NCI-H510A treated with DMSO at 0.1 percent for 48 hours (cell line): ENCODE measurements around the gene MTOR.
"Not testable (repeated sequence)": the region's sequence is repeated elsewhere in the genome, so short reads cannot be mapped to it uniquely, and the experiment has no call there.

ENCODE experiments used
- DNase-seq: peaks from one replicate; lab custom pipeline; 2025; lab: John Stamatoyannopoulos, UW

The MTOR gene

DNA sequence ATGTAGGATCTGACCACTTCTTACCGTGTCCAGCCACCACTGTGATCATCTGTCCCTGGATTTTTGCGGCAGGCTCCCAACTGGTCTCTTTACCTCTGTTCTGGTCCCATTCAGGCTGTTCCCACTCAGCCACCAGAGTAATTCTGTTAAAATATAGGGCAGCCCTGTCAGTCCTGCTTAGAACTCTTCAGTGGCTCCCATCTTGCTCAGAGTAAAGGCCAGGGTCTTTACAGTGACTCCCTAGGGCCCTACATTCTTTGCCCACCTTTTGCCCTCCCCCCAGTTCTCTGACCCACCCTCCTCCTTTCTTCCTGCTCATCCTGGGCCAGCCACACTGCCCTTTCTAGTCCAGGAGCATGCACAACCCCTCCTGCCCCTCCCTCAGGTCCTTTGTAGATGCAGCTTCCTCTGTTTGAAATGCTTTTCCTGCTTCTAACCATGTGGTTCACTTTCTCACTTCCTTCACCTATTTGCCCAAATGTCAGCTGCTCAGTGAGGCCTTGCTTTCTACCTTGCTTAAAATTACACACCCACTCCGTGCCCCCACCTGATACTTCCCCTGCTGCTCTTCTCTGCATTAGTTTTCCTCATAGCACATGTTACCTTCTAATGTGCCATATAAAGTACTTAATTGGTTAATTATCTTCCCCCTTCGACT lies 18.5 kb upstream of the MTOR start:
- DNase-seq, result no peak

DNA sequence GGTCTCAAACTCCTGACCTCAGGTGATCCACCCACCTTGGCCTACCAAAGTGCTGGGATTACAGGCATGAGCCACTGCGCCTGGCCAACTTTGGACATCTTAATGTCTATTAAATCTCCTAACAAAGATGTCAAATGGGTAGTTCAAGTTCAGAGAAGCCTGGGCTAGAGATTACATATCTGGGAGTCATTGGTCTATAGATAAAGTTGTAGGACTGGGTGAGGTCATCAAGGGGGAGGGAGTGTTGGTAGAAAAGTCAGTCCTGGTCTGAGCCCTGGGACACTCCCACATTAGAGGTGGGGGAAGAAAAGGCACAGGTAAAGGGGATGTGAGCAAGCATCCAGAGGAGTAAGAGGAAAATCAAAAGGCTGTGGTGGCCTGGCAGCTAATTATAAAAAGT lies 17.3 kb upstream of the MTOR start:
- DNase-seq, result no peak

DNA sequence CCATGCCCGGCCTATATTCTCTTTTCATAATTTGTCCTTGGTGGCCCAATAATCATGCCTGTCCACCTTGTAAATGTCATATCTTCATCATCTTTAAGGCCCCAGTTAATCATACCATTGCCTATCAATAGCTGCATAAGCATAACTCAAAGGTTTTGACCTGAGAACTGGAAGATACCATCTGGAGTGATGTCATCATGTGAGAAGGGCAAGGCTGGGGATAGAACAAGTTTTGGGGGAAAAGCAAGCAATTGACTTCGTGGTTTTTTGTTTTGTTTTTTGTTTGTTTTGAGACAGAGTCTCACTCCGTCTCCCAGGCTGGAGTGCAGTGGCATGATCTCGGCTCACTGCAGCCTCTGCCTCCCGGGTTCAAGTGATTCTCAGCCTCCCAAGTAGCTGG lies 16.8 kb upstream of the MTOR start:
- no peak for DNase-seq

DNA sequence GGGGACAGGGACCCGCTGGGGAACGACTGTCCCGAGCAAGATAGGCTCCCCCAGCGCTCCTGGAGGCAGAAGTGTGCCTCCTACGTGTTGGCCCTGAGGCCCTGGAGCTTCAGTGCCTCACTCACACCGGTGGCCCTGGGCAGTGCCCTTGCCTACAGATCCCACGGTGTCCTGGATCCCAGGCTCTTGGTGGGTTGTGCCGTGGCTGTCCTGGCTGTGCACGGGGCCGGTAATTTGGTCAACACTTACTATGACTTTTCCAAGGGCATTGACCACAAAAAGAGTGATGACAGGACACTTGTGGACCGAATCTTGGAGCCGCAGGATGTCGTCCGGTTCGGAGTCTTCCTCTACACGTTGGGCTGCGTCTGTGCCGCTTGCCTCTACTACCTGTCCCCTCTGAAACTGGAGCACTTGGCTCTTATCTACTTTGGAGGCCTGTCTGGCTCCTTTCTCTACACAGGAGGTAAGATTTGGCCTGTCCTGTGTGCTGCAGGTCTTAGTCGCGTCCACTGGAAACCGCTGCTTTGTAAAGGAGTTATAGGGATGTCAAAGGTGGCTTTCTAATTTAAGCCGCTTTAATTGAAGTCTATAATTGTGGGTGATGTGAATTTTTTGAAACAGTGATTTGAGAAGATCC lies 11.4 kb upstream of the MTOR start:
- peak; percentile 88 for DNase-seq

DNA sequence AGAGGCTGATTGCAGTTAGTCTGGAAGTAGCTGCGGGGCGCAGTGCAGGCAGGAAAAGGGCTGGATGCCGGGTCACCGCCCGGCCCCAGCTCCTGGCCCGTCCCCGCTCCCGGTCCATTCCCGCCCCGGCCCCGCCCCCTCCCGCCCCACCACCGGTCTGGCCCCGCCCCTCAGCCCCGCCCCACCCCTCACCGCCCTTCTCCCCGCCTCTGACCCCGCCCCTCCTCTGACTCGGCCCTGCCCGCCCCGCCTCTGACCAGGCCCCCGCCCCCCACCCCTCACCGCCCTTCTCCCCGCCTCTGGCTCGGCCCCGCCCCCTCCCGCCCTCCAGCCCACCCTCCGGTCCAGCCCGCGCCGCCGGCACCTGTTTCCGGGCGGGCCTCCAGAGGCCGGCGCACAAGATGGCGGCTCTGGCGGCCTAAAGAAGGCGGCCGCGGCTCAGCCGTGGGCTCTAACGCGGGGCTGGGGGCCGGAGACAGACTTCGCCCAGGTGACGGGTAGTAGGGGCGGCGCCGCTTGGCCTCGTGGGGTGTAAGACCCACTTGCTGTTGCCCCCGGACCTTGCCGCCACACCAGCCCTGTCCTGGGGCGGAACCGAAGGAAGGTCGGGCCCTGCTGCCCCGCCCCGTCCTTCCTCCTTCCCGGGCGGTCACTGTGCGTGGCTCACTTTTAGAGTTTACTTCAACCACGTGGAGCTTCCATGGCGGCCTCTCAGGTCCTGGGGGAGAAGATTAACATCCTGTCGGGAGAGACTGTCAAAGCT lies 10.7 kb upstream of the MTOR start, which contains the start of gene UBIAD1:
UBIAD1 (plus strand) TSS at position 367 of the 763 bp plus-strand sequence; CDS start at position 701, 334 bp downstream.
- DNase-seq, result peak; percentile 97

DNA sequence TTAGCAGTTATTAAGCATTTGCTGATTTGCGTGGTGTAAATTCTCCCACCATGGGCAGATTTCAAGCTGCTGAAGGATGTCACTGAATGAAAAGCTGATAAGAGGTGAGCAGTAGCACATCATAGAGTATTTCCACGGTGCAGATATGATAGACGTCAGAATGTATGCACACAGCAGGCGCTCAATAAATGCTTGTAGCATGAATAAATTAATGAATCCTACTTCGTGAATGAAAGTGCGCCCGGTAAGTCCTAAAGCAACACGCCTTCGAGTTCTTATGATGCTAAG lies 10.1 kb upstream of the MTOR start:
- no peak for DNase-seq

DNA sequence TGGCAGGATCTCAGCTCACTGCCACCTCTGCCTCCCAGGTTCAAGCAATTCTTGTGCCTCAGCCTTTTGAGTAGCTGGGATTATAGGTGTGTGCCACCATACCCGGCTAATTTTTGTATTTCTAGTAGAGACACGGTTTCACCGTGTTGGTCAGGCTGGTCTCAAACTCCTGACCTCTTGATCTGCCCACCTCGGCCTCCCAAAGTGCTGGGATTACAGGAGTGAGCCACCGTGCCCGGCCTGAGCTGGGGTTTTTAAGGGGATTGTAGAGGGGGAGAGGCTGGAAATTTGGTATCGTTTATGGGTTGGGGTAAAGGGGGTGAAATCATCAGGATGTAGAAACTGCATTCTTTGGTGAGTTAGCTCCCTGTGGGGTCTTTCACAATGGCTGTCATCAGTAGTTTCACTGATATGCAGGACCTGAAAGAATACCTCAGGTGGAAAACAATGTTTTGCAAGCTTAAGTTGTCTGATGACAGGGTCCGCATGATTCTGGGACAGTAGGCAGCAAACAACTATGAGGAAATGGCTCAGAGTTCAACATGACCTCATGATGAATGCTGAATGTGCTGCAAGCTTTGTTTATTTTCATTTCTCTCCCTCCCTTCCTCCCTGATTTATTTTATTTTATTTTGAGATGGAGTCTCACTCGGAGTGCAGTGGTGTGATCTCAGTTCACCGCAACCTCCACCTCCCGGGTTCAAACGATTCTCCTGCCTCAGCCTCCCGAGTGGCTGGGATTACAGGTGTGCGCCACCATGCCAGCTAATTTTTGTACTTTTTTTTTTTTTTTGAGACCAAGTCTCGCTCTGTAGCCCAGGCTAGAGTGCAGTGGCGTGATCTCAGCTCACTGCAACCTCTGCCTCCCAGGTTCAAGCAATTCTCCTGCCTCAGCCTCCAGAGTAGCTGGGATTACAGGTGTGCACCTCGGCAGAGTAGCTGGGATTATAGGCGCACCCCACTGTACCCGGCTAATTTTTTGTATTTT lies 5.3 kb upstream of the MTOR start:
- DNase-seq, result not testable (repeated sequence)

DNA sequence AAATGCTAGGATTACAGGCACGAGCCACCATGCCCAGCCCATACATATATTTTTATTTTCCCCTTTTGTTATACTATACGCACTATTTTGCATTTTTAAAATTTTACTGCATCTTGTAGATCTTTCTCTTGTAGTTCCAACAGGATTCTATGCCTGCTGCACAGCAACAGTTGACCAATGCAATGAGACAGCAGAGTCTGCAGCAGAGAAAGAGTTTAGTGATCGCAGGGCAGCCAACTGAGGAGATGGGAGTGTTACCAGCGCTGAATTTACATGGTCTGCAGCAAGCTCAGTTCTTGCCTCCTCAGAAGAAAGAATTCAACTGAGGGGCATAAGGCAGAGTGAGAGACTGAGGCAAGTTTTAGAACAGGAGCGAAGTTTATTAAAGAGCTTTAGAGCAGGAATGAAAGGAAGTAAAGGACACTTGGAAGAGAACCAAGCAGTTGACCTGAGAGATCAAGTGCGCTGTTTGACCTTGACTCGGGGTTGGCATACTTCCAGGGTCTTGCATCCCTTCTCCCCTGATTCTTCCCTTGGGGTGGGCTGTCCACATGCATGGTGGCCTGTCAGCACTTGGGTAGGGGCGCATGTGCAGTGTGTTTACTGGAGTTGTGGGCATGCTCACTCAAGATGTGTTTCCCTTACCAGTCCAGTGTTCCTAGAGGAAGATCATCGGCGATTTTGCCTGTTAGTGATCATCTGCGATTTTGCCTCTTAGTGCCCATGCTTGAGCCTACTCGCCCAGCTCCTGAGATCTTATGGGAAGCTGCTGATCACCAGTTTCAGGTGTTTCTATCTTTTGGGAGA lies 4.1 kb upstream of the MTOR start:
- no peak for DNase-seq

DNA sequence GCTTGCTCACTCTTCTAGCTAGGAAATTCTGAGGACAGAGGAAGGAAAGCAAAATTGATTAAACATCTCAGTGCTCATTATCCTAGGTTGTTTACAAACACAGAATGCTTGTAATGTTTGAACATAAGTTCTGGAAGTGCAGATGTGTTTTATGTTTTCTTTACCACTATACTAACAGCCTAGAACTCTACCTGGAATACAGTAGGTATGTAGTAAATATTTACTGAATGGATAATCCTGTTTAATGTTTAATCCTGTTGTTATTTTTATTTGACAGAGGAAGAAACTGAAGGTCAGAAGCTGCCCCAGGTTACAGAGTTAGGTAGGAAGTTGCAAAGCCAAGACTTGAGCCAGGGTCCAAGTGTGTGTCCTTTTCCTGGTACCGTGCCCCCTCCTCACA lies 6.1 kb downstream of the MTOR start:
- no peak for DNase-seq

DNA sequence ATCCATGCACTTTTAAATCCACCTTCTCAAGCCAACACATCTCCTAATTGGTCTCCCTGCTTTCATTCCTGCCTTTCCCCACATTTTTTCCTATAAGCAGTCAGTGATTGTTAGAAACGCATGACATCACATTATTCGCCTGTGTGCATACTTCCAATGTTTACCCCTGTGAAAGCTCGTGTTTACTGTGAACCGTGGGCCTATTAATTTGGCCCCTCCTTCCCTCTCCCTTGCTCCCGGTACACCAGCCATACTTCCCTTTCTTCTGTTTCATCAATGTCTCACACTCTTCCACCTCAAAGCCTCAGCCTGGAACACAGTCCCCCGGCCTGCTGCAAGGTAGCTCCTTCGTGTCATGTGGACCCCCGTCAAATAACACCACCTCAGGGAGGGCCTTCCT lies 9.1 kb downstream of the MTOR start:
- DNase-seq, result no peak

DNA sequence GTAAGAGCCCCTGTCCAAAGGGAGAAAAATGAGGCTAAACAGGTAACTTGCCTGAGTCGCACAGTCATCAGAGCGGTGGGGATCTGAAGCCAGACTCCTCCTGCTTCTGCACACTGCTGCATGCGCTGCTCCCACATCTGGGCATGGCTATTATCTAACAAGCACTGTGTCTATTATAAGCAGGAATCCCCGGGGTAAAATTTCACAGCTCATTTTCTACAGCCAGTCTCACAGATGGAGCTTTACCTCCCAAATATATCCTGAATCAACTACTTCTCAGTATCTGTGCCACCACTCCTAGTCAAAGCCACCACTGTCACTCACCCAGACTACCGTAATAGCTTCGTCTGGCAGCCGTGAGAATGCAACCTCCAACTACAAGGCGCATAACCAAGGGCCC lies 9.8 kb downstream of the MTOR start:
- DNase-seq, result no peak

DNA sequence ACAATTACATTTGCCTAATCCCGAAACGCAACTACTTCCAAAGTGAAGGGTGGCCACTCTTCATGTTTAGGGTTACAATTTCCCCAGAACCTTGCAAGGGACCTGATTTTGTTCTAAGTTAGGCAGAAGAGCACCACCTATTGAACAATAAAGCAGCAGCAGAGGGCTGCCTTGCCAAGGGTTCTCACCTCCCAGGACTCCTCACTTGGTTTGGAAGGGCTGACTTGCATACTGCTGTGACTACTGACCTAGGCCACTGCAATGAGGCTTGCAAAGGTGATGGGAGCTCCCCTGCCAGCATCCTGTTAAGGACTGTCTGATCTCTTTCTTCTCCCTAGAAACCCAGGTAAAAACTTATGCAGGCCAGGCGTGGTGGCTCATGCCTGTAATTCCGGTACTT lies 14.2 kb downstream of the MTOR start:
- DNase-seq, result no peak

DNA sequence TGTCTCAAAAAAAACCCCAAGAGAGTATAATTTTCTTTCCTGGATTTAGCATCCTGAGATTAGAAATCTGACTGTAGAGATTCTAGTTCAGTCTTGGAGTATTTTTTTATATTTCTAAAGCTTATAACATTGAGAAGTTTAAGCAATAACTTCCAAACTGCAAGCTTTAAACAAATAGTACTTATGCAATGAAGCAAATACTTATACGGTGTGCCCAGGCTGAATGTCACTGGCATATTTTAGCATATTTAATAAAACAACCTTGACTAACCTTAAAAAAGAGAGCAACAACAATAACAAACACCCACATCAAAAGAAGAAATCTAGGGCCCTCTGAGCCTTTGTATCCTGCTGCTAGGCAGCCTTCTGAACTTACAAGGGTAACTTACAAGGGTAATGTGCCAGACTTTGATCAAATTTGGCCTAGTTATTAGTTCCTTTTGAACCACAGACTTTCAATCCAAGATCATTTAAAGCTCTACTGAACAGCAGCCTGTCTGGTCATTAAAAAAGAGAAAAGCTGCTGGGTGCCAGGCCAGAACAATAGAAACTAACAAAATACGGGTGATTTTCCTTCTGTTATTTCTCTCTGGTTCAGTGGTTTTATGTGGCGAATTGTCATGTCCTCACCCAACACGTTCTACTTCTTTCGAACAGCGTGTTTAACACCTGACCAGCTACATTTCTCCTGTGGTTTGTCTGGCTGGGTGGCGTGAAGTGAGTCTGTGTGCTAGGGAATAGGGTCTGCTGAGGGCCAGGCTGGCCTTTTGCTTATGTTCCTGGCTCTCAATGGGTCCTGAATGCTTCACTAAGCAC lies 16.2 kb downstream of the MTOR start:
- DNase-seq, result no peak

DNA sequence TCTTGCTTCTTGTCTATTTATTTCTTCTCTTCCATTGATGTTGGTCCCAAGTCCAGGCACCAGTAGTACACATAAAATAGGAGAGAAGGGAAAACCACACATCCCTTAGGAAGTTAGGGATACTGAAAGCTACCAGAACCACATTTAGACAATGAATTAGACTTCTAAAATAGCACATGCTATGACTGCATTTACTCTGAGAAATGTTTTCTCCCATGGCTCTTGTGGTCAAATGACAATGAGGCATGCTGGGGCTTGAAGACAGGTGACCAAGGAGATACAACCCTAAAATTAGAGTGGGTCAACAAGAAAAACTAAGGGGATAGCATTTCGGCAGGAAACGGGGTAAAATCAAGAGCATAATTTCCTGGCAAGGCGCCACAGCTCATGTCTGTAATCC lies 17.1 kb downstream of the MTOR start:
- no peak for DNase-seq

DNA sequence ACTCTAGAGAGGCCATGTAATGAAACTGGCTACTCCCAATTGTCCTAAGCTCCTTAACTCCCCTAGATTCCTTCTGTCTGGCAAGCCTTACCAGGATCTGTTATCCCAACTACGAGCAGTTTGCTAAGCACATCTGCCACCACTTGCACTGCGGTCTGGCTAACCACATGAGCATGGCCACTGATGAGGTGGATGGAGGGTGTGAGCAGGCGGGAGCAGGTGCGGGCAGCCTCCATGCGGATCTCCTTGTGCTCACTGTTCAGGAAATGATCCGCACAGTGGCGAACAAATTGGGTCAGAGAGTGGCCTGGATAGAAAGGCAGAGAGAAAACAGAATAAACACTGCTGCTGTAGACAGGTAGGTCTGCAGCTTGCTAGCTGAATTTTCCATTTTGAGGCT lies 24.0 kb downstream of the MTOR start:
- DNase-seq, result no peak

DNA sequence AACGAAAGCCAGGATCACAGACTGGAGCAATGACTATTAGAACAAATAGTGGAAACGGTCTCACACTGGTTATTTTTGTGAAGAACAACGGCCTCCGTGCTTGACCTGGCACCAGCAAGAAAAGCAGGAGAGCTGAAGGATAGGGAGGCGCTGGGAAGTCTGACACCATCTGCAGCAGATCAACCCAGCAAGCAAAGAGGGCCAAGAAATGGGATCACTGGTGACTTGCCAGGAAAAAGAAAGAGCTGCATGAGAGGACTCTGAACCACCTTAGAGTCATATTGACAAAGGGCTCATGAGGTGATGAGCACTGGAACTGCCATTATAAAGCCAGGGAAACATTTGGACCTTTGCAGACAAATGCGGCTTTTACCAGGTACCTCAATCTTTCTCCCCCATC lies 25.0 kb downstream of the MTOR start:
- DNase-seq, result no peak

DNA sequence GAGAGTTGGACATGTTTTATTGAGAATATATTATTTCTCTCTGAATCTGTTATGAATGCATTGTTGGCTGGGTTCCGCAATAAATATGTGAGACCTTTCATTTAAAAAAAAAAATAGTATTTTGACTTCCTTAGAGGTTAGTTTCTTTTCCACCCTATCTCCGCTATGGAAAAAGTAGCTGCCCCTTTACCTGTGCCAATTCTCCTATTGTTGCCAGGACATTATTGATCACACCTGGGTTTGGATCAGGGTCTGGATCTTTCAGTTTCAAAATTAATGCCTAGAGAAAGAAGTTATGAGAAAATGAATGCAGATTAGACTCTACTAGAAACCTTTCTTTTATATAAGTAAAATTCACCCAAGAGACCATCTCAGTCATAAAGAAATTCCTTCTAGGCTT lies 29.1 kb downstream of the MTOR start:
- no peak for DNase-seq

DNA sequence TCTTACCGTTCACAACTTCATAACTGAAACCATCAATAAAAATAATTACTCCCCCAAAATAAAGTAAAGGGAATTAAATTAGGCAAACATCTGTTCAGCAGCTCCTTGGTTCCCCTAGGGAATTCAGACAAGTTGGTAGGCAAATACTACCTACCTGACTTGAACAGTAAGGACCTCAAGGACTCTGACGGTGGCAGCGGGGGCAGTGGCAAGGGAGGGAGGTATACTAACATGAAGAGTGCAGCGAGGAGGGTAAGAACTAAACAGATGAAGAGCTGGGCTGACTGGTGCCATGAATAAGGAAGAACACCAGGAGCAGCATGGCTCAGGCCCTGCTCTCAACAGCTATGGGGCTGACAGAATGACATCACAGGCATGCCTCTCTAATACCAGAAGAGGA lies 33.1 kb downstream of the MTOR start:
- DNase-seq, result no peak

DNA sequence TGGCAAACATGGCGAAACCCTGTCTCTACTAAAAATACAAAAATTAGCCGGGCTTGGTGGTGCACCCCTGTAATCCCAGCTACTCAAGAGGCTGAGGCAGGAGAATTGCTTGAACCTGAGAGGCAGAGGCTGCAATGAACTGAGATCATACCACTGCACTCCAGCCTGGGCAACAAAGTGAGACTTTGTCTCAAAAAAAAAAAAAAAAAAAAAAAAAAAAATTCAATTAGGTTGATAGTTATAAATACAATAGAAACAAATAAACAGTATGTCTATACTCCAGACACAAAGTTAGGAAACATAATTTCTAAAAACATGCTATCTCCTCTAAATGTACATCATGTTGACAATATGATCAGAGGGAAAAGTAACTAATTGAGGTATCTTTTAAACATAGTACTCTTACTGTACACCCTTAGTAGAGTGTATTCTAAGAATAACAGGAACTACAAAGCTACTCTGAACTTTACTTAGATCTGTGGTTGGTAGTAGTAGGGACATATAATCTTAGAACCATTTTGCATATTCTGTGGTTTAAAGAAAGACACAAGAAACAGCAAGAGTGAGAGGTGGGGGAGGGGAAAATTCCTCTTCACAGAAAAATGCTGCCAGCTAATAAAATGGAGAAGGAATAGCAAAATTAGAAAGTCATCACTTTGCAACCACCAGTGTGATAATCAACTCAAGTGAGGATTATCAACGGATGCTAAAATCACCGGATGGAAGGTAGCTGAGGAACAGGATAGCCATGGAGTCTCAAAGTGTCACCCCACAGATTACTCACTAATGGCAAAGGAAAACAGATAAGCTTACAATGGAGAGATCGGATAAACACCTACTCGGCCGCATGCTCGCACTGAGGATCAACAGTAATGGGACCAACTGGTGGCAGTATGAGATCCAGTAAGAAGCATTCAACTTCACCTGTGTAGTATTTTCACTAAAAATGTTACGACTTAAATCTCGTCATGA lies 35.0 kb downstream of the MTOR start:
- no peak for DNase-seq
